ENCODE measurements around the gene CLDN12. TPM values are rescaled to one million over a fixed set of nuclear protein-coding genes. Genes with fewer than 3 reads are reported as not detected.
"Not testable (repeated sequence)": the region's sequence is repeated elsewhere in the genome, so short reads cannot be mapped to it uniquely, and the experiment has no call there.

Gene CLDN12
- polyA plus RNA-seq, 1 of the 3 experiments (the other 2 are of a cell fraction): 65.7 TPM

- no peaks in the 10 kb centered on the region for H3K79me2 ChIP-seq (ENCODE audit: insufficient read depth)
- H3K4me2 ChIP-seq: no peak overlapping the region
- H2AFZ ChIP-seq (ENCODE audit: low read depth): no peak overlapping the region
- no peak overlapping the region for H3K4me3 ChIP-seq (ENCODE audit: low read depth in 2 of 2, low read length in 1 of 2)
- no peak for DNase-seq
- H3K27ac ChIP-seq (ENCODE audit: low read depth in 2 of 2, low read length in 1 of 2): no peak overlapping the region
- H3K4me1 ChIP-seq (ENCODE audit: control insufficient read depth in 1 of 2, insufficient read depth in 2 of 2, low read depth in 1 of 2, low read length in 1 of 2): no peaks in the 10 kb centered on the region
- H3F3A ChIP-seq (replicated peaks; ENCODE audit: insufficient read depth): no peaks in the 10 kb centered on the region
- no peak for TF ChIP-seq PBX3 (IDR thresholded peaks at IDR 0.05)
- no peak for TF ChIP-seq ELF1 (IDR thresholded peaks at IDR 0.05)
- TF ChIP-seq EP300 (IDR thresholded peaks at IDR 0.05; ENCODE audit: borderline replicate concordance in 1 of 2, low read depth in 1 of 2, low read length in 1 of 2): no peak
- TF ChIP-seq CHD2 (IDR thresholded peaks at IDR 0.05; ENCODE audit: low read length, partially characterized antibody): no peak
- no peak for TF ChIP-seq FOXJ3 (CRISPR knock-in tag; IDR thresholded peaks at IDR 0.05)
- no peak for TF ChIP-seq REST (IDR thresholded peaks at IDR 0.05; ENCODE audit: low read depth, low read length)
- no peak for TF ChIP-seq GABPA (IDR thresholded peaks at IDR 0.05; ENCODE audit: low read depth)
- no peak for TF ChIP-seq NFIC (IDR thresholded peaks at IDR 0.05; ENCODE audit: borderline replicate concordance)
- TF ChIP-seq TEAD4 (IDR thresholded peaks at IDR 0.05; ENCODE audit: borderline replicate concordance, insufficient read depth): no peak
- no peak for TF ChIP-seq IRF3 (IDR thresholded peaks at IDR 0.05; ENCODE audit: low read depth, low read length)
- no peaks in the 10 kb centered on the region for H3K36me3 ChIP-seq (replicated peaks in 1 of 2; ENCODE audit: control insufficient read depth in 1 of 2, insufficient read depth in 2 of 2, low read length in 1 of 2)
- H3K27me3 ChIP-seq (ENCODE audit: insufficient read depth): no peaks in the 10 kb centered on the region
- H3K9me2 ChIP-seq: no peaks in the 10 kb centered on the region
- no peaks in the 10 kb centered on the region for H4K20me1 ChIP-seq (ENCODE audit: insufficient read depth)
- POLR2A ChIA-PET: no interaction called here
- CTCF ChIA-PET: interaction anchor here (0.7 kb wide), 1 partner anchor 135 kb away, joined by 4 read pairs; the partner anchor contains the start of gene CDK14
- no peak overlapping the region for H3K9ac ChIP-seq
- no peaks in the 10 kb centered on the region for H3K9me3 ChIP-seq
Measured at GRCh38 chr7:90461219-90461618, 58.0 kb downstream of the CLDN12 start.

- Histone ChIP-seq H3K4me3 (ENCODE audit: low read depth in 2 of 2, low read length in 1 of 2) (peak overlapping the region in 1 of 2 experiments; percentile 42; a peak in 2 of 4 replicates), H3K4me2 (peak overlapping the region; percentile 32; the same call in 1 of the 2 replicates), H2AFZ (ENCODE audit: low read depth) (peak overlapping the region; percentile 58; the same call in 1 of the 2 replicates)
- WGBS (ENCODE audit: low lambda C conversion rate): 50% methylated on average over 4 of the region's 4 CpGs
- H3K27me3 ChIP-seq (ENCODE audit: insufficient read depth); H3K27ac ChIP-seq (ENCODE audit: low read depth in 2 of 2, low read length in 1 of 2); H3K9me3 ChIP-seq; H3K9me2 ChIP-seq; DNase-seq; H3K9ac ChIP-seq; H3K36me3 ChIP-seq (replicated peaks in 1 of 2; ENCODE audit: control insufficient read depth in 1 of 2, insufficient read depth in 2 of 2, low read length in 1 of 2); H3K4me1 ChIP-seq (ENCODE audit: control insufficient read depth in 1 of 2, insufficient read depth in 2 of 2, low read depth in 1 of 2, low read length in 1 of 2); H3F3A ChIP-seq (replicated peaks; ENCODE audit: insufficient read depth); H4K20me1 ChIP-seq (ENCODE audit: insufficient read depth); POLR2A ChIA-PET; H3K79me2 ChIP-seq (ENCODE audit: insufficient read depth): not testable (repeated sequence)
- CTCF ChIA-PET: interaction anchor here (1.6 kb wide), 1 partner anchor 8 kb away, joined by 3 read pairs; no protein-coding TSS in a partner anchor
Measured at GRCh38 chr7:90463151-90463628, 59.9 kb downstream of the CLDN12 start.

Other genes with a start within 250 kb of the CLDN12 start
- 17.0 and 23.4 TPM in 2 replicates for gene STEAP1, start 249.0 kb upstream of the CLDN12 start, polyA plus RNA-seq (2012; rRNA removed)
- 6.6 and 9.5 TPM in 2 replicates for gene STEAP2, start 191.7 kb upstream of the CLDN12 start, polyA plus RNA-seq (2012; rRNA removed)
- gene CFAP69, start 158.3 kb upstream of the CLDN12 start, polyA plus RNA-seq (2012; rRNA removed): 2.3 and 2.8 TPM in 2 replicates
- gene FAM237B, start 82.2 kb upstream of the CLDN12 start, polyA plus RNA-seq (2012; rRNA removed): 0.02 and 0.03 TPM in 2 replicates
- 8.5 and 10.9 TPM in 2 replicates for gene GTPBP10, start 56.7 kb upstream of the CLDN12 start, polyA plus RNA-seq (2012; rRNA removed)
- gene PTTG1IP2, start 66.2 kb downstream of the CLDN12 start, polyA plus RNA-seq (2012; rRNA removed): not detected in 2 replicates
- 13.9 and 15.6 TPM in 2 replicates for gene CDK14, start 192.9 kb downstream of the CLDN12 start, polyA plus RNA-seq (2012; rRNA removed)

All from SK-N-SH (cell line).